ENCODE data around the gene PPP1R26.
"Not testable (repeated sequence)": the region's sequence is repeated elsewhere in the genome, so short reads cannot be mapped to it uniquely, and the experiment has no call there.

PPP1R26 gene

GRCh38 chr9:135523521-135524129 lies 44.0 kb downstream of the PPP1R26 start:
- no peak for DNase-seq

DNA sequence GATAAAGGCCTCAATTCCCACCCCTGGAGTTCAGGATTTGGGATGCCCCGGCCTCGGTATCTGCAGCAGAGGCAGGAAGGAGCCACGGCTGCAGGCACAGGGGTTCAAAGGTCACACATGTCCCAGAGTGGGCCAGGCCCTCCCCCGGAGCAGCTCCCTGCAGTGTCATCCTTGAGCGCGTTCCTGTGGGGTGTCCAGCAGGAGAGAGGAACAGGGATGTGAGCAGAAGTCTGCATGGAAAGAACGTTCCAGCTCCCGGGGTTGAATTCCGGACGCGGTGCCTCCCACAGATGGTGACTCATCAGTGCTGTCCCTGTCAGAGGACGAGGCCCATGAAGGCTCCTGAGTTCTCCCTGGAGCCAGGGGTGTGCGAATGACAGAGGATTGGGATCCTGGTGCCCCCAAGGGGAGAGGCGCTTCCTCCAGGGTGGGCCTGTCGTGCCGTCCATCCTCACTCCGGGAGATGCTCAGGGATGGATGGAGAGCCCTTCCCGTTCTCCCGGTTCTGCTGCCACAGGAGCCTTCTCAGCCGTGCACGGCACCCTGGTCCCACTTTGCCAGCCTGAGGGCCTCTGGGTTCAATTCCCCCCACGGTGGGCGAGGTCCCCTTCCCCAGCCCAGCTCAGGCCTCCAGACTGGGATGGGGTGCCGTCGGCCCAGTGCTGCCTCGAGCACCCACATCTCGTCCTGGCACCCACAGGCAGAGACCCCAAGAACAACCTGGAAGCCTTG lies 44.7 kb downstream of the PPP1R26 start:
- no peak for DNase-seq

DNA sequence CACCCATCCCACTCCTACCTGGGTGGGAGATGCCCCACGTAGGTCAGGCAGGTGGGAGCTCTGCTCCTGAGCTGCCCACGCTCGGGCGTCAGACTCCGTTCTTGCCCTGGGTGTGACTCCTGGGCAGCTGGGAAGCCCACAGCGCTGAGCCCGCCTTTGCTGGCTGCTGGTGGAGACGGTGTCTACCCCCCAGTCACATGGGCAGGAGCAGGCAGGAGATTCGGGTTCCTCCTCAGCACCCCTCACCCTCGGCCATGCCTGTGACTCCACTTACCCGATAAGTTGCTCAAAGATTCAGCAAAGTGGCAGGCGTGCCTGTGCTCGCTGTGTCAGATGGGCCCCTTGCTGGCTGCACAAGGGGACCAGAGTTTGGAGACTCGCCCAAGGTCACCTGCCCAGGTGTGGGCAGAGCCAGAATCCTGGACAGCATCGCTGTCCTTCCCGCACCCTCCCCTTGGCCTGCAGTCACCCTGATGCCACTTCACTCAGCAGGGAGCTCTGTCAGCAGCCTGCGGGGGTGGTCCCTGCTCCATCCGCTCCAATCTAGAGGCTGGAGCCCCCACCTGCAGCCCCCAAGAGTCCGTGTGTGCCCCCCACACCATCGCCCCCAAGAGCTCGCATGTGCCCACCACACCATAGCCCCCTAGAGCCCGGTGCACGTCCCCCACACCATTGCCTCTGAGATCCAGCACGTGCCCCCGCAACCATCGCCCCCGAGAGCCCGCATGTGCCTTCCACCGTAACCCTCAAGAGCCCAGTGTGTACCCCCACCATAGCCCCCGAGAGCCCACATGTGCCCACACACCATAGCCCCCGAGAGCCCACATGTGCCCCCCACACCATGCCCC lies 45.9 kb downstream of the PPP1R26 start:
- no peak for DNase-seq

DNA sequence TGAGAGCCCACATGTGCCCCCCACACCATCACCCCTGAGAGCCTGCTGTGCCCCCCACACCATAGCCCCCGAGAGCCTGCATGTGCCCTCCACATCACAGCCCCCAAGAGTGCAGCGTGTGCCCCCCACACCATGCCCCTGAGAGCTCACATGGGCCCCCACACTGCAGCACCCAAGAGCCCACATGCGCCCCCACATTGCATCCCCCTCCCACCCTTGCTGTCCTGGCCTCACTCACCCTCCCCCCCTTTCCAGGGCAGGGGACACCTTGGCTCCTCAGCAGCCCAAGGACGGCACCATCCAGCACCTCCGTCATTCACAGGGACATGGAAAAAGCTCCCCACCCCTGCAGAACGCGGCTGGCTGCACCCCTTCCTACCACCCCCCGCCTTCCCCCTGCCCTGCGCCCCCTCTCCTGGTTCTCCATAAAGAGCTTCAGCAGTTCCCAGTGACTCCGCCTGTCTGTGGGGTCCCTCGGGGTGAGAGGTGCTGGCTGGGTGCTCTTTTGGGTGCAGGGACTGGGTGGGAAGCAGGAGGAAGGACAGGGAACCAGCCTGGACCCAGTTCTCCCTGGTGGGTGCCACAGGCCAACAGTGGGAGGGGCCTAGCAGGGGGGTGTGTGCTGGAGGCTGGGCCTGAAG lies 46.6 kb downstream of the PPP1R26 start:
- no peak for DNase-seq

DNA sequence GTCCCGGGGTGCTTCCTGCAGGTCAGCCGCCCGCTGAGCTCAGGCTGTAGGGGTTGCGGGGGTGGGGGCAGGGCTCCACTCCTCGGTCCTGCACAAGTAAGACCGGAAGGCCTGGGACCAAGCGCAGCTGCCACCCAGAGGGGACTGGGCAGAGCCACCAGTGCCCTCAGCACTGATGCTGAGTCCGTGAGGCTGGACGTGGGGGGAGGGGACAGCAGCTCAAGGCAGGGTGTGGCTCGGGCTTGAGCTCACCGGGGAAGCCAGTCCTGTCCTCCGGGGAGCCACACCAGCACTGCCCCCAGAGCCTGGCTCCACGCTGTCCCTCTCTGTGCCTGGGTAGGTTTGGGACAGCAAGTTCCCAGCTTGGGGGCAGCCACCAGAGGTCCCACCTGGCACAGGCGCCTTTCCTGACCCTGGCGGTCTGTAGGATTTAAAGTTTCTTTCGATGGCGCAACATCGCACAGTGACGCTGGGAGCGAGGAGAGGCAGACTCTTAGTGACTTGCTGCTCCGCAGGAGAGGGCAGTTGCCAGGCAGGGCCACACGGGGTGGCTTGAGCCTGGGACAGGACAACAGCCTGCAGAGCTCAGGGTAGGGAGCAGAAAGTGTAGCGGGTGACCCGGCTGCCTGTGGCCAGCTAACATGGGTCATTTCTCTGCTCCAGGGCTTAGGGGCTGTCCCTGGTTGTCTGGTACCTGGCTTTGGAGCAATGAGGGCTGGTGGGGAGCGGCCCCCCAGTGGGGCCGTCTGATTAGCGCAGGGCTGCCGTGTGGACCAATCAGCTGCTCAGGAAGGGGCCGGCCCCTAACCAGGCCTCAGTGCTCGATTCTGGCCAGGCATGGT lies 47.4 kb downstream of the PPP1R26 start:
- DNase-seq, result no peak

DNA sequence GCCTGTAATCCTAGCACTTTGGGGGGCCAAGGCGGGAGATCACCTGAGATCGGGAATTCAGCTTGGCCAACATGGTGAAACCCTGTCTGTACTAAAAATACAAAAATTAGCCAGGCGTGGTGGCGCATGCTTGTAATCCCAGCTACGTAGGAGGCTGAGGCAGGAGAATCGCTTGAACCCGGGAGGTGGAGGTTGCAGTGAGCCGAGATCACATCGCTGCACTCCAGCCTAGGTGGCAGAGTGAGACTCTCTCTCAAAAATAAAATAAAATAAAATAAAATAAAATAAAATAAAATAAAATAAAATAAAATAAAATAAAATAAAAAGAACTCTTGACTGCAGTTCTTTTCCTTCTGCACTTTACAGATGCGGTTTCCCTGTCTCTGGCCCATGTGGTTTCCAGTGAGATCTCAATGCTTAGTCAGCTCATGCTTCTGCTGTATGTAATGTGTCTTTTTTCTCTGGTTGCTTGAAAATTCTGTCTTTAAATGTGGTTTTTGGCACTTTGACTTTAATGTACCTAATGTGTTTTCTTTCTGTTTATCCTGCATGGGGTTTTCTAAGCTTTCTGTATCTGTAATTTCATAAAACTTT lies 49.4 kb downstream of the PPP1R26 start:
- not testable (repeated sequence) for DNase-seq

- DNase-seq, result no peak
These were observed 50.6 kb downstream of the PPP1R26 start for GRCh38 chr9:135530146-135530545.

DNA sequence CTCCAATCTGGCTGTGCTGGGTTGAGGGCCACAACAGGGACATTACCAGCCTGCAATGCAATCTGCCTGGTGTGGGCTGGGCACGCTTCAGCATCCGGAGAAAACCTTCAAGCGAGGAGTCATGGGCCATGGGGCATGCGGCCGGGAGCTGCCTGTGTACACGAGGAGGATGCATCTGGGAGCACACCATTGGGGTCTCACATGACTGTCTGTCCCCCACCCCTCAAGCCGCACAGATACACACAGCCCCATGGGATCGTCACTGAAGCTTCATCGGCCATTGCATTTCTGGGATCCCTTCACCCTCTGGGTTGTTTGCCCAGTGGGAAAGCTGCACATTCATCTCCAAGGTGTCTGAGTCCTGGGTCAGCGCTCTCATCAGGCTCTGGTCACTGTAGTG lies 51.5 kb downstream of the PPP1R26 start:
- DNase-seq, result no peak

GRCh38 chr9:135533113-135533512 lies 53.5 kb downstream of the PPP1R26 start:
- DNase-seq, result no peak

DNA sequence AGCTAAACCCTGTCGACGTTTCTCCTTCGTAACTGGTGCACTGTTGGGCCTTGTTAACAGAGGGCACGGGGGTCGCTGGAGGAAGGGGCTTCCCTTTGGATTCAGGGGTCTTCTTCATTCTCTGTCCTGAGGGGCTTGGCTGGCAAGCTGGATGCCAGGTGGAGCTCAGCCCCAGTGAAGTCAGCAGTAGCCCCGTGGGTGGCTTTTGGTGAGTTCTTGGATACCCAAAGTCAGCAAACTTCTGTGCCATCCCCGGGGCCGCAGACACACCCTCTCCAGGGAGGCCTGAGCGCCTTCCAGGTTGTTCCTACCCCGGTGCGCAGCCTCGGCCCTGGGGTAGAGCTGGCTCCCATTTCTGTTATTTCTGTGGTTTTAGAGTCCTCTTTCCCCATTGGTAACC lies 54.1 kb downstream of the PPP1R26 start:
- DNase-seq, result no peak

DNA sequence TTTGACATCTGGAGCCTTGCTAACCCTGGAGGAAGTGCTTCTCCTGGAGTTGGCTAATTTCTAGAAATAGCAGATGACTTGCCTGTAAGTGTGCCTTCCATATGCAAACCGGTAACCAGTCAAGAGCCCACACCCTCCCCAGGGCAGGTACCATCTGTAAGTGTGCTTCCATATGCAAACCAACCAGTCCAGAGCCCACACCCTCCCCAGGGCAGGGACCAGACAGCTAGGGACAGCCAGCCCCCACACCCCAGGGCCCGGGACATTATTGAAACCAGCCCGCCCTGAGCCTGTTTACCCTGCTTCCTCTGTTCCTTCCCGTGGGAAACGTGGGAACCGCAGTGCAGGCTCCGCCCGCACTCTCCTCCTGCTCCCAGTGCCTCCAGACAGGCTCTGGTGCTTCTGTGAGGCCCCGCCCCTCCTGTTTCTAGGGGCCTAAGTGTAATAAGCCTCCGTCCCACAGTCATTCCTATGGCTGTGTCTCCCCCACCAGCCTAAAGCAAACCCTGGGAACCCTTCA lies 54.7 kb downstream of the PPP1R26 start:
- DNase-seq, result not testable (repeated sequence)

DNA sequence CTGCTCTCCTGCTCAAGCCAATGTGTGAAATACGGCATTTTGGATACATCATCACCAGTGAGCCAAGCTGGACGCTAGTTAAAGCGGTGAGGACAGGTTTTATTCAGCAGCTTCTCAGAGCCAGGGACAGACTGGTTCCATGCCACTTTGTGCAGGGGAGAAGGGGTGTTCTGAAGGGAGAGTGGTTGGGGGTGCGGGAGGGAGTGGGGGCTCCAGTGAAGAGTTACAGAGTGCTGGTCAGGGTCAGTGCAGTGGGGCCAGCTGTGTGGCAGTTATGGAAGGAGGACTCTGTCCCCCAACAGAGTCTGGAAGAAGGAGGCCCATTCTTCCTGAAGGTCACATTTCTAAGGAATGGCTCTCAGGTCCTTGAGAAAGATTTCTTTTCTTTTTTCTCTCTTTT lies 55.2 kb downstream of the PPP1R26 start:
- not testable (repeated sequence) for DNase-seq

DNA sequence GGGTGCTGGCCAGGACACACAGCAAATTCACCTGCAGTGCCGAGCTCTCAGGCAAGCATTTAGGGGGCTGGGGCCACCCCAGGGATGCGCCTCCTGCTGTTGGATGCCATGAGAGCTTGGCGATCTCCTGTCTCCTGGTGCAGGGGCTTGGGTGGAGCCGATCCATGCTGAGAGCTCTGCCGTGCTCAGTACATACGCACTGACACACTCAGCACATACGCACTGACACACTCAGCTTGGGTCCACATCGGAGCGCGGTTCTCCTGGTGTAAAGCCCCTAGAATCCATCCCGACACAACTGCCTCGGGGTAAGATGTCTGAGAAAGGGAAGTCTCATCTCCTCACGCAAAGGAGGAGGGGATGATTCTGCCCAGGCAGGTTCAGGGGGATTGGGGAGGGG lies 56.0 kb downstream of the PPP1R26 start:
- not testable (repeated sequence) for DNase-seq

- DNase-seq, result no peak
These were observed 56.6 kb downstream of the PPP1R26 start for GRCh38 chr9:135536216-135536615.
